ENCODE data around the gene HSPA9. TPM values are rescaled to one million over a fixed set of nuclear protein-coding genes. Genes with fewer than 3 reads are reported as not detected.
A peak's percentile ranks its signal among the peaks of the same experiment; 100 is the strongest.

HSPA9 gene
- total RNA-seq (2021) (313 to 414 TPM (median 328 TPM) in 3 replicates), Bru-seq, nascent RNA (percentile 95 among the genes with signal in this experiment)
- long read RNA-seq, experiment 1, full-length matches to known transcripts = 1,590 of 1,863 reads
- long read RNA-seq, experiment 1, partial matches to known transcripts = 215 of 1,863 reads
- long read RNA-seq, experiment 1, other reads (novel, unspliced or antisense) = 58 of 1,863 reads
- long read RNA-seq, experiment 2, full-length matches to known transcripts = 223 of 500 reads
- long read RNA-seq, experiment 2, partial matches to known transcripts = 155 of 500 reads
- long read RNA-seq, experiment 2, other reads (novel, unspliced or antisense) = 122 of 500 reads
- long read RNA-seq, experiment 3, full-length matches to known transcripts = 521 of 677 reads
- long read RNA-seq, experiment 3, partial matches to known transcripts = 127 of 677 reads
- long read RNA-seq, experiment 3, other reads (novel, unspliced or antisense) = 29 of 677 reads

GRCh38 chr5:138575194-138576015, at the start of gene HSPA9:
Gene HSPA9 (minus strand): TSS chr5:138575401. CDS start chr5:138575318, 83 bp downstream.
- peaks cover 45% of the 10 kb centered on the region for H3K36me3 Mint-ChIP-seq
- POLR2A ChIA-PET = interaction anchor here (0.6 to 2.1 kb wide), 19 partner anchors 9 to 722 kb away, joined by 3 to 20 read pairs (median 5); partner anchors contain the start of genes CTNNA1, EGR1, ETF1 and KIF20A
- peak; percentile 83 for ATAC-seq
- peak within 1 kb of the TSS; percentile 100 for H3K27ac Mint-ChIP-seq
- CTCF ChIA-PET = interaction anchor here (0.7 to 2.0 kb wide), 10 partner anchors 18 to 370 kb away, joined by 3 to 16 read pairs (median 4); partner anchors contain the start of genes EGR1 and ETF1
- no peaks in the 10 kb centered on the region for H3K9me3 Mint-ChIP-seq
- H3K4me1 Mint-ChIP-seq = peaks cover 10% of the 10 kb centered on the region
- H3K4me3 Mint-ChIP-seq = peak within 1 kb of the TSS; percentile 97
- no peaks in the 10 kb centered on the region; the same call in 1 of the 2 replicates for H3K27me3 Mint-ChIP-seq (ENCODE audit: low read depth)
- DNase-seq (ENCODE audit: low spot score) = peak; percentile 91
- no peak for TF ChIP-seq CTCF (IDR thresholded peaks at IDR 0.05)
- no peak for TF ChIP-seq ZNF425 (CRISPR knock-in tag; conservative IDR thresholded peaks at IDR 0.05)
- TF ChIP-seq, protein P1, sequence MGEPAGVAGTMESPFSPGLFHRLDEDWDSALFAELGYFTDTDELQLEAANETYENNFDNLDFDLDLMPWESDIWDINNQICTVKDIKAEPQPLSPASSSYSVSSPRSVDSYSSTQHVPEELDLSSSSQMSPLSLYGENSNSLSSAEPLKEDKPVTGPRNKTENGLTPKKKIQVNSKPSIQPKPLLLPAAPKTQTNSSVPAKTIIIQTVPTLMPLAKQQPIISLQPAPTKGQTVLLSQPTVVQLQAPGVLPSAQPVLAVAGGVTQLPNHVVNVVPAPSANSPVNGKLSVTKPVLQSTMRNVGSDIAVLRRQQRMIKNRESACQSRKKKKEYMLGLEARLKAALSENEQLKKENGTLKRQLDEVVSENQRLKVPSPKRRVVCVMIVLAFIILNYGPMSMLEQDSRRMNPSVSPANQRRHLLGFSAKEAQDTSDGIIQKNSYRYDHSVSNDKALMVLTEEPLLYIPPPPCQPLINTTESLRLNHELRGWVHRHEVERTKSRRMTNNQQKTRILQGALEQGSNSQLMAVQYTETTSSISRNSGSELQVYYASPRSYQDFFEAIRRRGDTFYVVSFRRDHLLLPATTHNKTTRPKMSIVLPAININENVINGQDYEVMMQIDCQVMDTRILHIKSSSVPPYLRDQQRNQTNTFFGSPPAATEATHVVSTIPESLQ (CRISPR knock-in tag; IDR thresholded peaks at IDR 0.05) = no peak
- no peak for TF ChIP-seq NR1H2 (CRISPR knock-in tag; IDR thresholded peaks at IDR 0.05)
- TF ChIP-seq, protein P2, sequence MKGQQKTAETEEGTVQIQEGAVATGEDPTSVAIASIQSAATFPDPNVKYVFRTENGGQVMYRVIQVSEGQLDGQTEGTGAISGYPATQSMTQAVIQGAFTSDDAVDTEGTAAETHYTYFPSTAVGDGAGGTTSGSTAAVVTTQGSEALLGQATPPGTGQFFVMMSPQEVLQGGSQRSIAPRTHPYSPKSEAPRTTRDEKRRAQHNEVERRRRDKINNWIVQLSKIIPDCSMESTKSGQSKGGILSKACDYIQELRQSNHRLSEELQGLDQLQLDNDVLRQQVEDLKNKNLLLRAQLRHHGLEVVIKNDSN (CRISPR knock-in tag; IDR thresholded peaks at IDR 0.05) = peak; percentile 91
- no peak for TF ChIP-seq MXD4 (CRISPR knock-in tag; IDR thresholded peaks at IDR 0.05; ENCODE audit: borderline replicate concordance)
- TF ChIP-seq EMX1 (CRISPR knock-in tag; IDR thresholded peaks at IDR 0.05) = peak; percentile 11; the same call in 1 of the 2 replicates
- TF ChIP-seq, protein P3, sequence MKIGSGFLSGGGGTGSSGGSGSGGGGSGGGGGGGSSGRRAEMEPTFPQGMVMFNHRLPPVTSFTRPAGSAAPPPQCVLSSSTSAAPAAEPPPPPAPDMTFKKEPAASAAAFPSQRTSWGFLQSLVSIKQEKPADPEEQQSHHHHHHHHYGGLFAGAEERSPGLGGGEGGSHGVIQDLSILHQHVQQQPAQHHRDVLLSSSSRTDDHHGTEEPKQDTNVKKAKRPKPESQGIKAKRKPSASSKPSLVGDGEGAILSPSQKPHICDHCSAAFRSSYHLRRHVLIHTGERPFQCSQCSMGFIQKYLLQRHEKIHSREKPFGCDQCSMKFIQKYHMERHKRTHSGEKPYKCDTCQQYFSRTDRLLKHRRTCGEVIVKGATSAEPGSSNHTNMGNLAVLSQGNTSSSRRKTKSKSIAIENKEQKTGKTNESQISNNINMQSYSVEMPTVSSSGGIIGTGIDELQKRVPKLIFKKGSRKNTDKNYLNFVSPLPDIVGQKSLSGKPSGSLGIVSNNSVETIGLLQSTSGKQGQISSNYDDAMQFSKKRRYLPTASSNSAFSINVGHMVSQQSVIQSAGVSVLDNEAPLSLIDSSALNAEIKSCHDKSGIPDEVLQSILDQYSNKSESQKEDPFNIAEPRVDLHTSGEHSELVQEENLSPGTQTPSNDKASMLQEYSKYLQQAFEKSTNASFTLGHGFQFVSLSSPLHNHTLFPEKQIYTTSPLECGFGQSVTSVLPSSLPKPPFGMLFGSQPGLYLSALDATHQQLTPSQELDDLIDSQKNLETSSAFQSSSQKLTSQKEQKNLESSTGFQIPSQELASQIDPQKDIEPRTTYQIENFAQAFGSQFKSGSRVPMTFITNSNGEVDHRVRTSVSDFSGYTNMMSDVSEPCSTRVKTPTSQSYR (CRISPR knock-in tag; IDR thresholded peaks at IDR 0.05) = peak; percentile 82; the same call in 1 of the 2 replicates
- peak; percentile 14; the same call in 1 of the 2 replicates for TF ChIP-seq PRRX2 (CRISPR knock-in tag; IDR thresholded peaks at IDR 0.05)
- peak; percentile 52 for TF ChIP-seq MYBL2 (CRISPR knock-in tag; IDR thresholded peaks at IDR 0.05)
- no peak; the same call in 1 of the 2 replicates for TF ChIP-seq ZNF671 (CRISPR knock-in tag; IDR thresholded peaks at IDR 0.05)
- TF ChIP-seq ESRRA (CRISPR knock-in tag; IDR thresholded peaks at IDR 0.05; ENCODE audit: borderline replicate concordance) = peak; percentile 96
- TF ChIP-seq SP1 (CRISPR knock-in tag; conservative IDR thresholded peaks at IDR 0.05) = 0 out of 2 replicates have a peak, but pooled peaks have one; percentile 59
- no peak for TF ChIP-seq ZNF532 (CRISPR knock-in tag; IDR thresholded peaks at IDR 0.05; ENCODE audit: borderline replicate concordance)
- 0 out of 2 replicates have a peak, but pooled peaks have one; percentile 31 for TF ChIP-seq IRF2 (CRISPR knock-in tag; IDR thresholded peaks at IDR 0.05; ENCODE audit: borderline replicate concordance, low read depth)
- TF ChIP-seq, protein P4, sequence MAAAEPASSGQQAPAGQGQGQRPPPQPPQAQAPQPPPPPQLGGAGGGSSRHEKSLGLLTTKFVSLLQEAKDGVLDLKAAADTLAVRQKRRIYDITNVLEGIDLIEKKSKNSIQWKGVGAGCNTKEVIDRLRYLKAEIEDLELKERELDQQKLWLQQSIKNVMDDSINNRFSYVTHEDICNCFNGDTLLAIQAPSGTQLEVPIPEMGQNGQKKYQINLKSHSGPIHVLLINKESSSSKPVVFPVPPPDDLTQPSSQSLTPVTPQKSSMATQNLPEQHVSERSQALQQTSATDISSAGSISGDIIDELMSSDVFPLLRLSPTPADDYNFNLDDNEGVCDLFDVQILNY (CRISPR knock-in tag; IDR thresholded peaks at IDR 0.05) = peak; percentile 63
- TF ChIP-seq CREM (CRISPR knock-in tag; IDR thresholded peaks at IDR 0.05) = peak; percentile 87
- TF ChIP-seq ZNF219 (CRISPR knock-in tag; IDR thresholded peaks at IDR 0.05; ENCODE audit: borderline replicate concordance) = peak; percentile 86; the same call in 1 of the 2 replicates
- TF ChIP-seq ZNF396 (CRISPR knock-in tag; IDR thresholded peaks at IDR 0.05; ENCODE audit: borderline replicate concordance) = no peak

Measured in WTC11 (cell line).